Renal cortical epithelial cell (primary cell): ENCODE measurements around the gene FGFR2. TPM values are rescaled to one million over a fixed set of nuclear protein-coding genes. Genes with fewer than 3 reads are reported as not detected.

ENCODE experiments used
- DNase-seq: peaks from one replicate; pipeline ENCODE4 v3.0.0-alpha.2; 2011; ENCODE audit warnings: low read depth
- total RNA-seq: library from RNA; depleted of rRNA; stranded (reverse); fragments of >200 nt; gene quantifications from 2 replicates; pipeline ENCODE4 v1.2.3, GENCODE V29; 2014

The FGFR2 gene
- 4.7 and 50.3 TPM in 2 replicates for total RNA-seq

DNA sequence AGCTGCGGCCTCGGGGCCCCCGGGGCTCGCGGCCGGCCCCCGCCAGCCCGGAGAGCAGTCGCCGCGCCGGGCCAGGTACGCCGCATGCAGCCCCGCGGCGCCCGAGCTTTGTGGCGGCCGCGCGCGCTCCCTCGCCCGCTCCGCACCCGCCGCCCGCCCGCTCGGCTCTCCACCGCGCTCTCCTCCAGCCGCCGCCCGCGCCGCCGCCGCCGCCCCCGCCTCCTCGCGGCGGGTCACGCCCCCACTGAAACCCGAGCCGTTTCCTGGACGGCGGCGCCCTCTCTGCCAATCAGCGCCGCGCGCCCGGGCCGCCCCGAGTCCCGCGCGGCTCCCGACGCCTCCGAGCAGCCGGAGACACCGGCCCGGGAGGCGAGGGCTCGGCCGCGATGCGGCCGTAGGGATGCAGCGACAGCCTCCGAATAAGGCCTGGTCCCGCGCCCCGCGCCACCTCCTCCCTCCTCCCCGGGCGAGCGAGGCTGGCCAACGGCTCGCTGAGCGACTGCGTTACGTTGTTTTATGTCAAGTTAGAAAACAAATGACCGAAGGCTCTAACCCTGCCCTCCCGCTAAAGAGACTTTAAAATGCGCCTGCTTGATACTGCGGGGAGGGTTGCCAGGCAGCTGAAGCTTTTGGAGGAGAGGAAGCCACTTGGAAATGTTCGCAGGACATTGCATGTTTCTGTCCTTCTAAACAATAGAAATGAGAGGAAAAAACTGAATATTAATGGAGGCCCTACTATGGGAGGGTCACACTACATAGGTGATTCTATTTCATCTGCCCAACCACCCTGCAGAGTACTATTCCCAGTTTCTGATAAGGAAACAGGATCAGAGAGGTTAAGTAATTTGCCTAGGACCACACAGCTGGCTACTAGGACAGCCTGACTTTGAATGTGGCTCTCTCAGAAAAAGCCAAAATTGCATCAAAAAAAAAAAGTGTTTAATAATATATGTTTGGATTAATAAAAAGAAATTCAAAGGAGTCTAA, at the start of gene FGFR2:
Gene FGFR2 (minus strand): TSS at position 182 of the 987 bp plus-strand sequence. CDS start 4,627 bp downstream, outside the sequence.
- no peak for DNase-seq

- DNase-seq, result no peak
Measured at GRCh38 chr10:121647401-121647800, 49.2 kb upstream of the FGFR2 start.

DNA sequence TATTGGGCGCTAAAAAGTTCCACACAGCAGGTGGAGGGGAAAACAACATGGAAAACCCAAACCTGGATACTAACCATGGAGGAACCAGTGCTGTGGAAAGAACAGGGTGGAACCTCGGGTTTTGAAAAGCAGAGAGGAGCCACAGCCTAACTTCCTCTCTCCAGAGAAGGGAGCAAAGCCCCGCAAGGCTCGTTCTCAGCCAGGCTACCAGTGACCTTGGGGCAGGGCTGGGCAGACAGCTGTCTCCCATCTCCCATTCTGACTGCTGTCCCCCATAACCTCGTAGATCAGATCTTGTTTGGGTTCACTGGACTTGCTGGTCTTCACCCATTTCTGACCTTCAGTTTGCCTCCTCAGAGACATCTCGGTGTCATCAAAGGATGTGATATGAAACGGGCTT, 47.5 kb upstream of the FGFR2 start:
- no peak for DNase-seq

- DNase-seq, result no peak
Measured at GRCh38 chr10:121644501-121644900, 46.3 kb upstream of the FGFR2 start.

DNA sequence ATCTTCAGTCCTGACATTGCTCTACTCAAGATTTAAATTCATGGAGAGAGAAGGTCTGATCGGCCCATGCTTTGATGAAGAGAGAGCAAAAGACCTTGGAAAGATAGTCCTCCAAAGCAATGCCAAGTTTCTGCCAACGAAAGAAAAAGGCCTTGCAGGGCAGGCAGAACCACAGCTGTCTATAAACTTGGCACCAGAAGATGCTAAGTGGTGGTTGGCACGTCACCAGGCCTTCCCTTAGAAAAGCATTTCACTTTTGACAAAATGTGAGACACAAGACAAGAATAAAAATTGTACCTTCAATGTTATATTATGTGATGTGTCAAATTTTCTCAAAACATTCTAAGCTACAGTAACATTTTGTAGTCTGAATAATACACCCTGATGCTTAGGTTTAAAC, 42.0 kb upstream of the FGFR2 start:
- no peak for DNase-seq

DNA sequence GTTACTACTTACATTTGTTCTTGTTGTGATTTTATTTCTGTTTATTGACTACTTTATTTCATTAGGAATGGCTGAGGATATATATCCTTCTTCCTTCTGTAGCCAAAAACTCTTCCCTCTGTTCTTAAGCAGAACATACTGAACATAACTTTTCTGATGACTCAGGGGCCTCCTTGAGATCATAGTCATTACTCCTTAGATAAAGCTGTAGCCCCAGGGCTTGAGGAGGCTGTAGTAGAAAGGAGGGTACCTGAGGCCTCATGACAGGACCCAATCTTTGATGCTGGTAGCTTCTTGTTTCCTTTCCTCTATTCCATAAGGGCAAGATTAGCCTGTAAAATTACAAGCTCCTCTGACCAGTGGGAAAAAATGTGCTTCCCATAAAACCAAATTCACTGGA, 41.2 kb upstream of the FGFR2 start:
- DNase-seq, result no peak

- no peak for DNase-seq
Measured at GRCh38 chr10:121637437-121637836, 39.2 kb upstream of the FGFR2 start.

- DNase-seq, result no peak
Measured at GRCh38 chr10:121633056-121633455, 34.8 kb upstream of the FGFR2 start.

DNA sequence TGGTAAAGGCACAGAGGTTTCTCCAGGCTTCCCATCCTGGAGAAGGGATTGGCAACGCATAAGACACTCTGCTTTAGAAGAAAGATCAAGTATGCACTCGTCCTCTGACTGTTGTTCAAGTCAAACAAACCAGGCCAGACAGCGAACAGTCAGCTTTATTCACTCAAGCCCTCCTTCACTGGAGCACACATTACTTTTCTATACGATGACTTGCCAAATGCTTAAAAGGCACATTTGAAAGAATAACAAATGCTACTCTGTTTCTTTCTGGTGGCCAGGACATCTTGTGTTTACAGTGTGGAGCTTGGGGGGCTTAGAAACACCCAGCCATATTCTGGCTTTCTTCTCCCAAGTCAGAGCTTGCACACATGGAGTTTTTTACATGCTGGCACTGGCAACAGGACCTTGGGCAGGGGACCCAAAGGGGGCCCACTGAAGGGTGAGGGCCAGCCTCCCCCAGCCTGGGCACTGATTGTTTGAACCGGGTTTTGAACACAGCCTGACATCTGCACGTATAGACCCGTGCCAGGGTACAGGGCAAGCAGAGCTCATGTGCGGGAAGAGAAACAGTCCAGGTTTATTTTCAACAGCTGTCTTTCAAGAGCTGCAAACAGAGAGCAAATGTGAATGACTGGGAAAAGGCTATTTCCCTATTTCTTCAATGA, 33.3 kb upstream of the FGFR2 start:
- DNase-seq, result no peak

- DNase-seq, result no peak
Measured at GRCh38 chr10:121628859-121629258, 30.6 kb upstream of the FGFR2 start.

- DNase-seq, result no peak
Measured at GRCh38 chr10:121627876-121628581, 29.8 kb upstream of the FGFR2 start.

DNA sequence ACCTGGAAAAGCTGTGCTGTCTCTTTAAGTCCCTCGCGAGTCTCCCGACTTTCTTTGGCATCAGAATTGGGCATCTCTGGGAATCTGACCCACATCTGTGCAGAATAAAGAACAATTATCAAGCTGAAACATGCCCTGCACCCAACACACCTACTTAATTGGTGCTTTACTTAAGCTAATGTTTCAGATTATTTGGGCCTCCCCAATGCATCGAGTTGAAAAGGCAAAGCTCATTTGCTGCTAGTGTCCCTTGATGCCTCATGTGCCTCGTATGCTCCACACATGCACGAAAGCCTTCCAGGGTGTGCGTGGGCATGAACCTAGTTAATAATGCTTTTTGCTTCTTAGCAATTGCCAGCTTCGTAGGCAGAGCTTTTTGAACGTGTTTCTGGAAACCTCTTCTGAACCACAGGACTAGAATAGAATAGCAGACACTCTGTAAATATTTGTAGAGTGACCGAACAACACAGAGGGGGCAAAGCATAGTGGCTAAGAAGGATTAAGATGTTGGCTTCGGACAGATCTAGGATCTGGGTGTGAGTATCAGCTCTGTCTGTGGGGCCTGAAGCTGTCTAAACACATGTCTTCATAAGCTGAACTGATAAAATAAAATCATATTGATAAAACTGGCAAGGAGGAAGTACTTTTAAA, 26.7 kb upstream of the FGFR2 start:
- DNase-seq, result no peak

- DNase-seq, result no peak
Measured at GRCh38 chr10:121618906-121619305, 20.7 kb upstream of the FGFR2 start.

DNA sequence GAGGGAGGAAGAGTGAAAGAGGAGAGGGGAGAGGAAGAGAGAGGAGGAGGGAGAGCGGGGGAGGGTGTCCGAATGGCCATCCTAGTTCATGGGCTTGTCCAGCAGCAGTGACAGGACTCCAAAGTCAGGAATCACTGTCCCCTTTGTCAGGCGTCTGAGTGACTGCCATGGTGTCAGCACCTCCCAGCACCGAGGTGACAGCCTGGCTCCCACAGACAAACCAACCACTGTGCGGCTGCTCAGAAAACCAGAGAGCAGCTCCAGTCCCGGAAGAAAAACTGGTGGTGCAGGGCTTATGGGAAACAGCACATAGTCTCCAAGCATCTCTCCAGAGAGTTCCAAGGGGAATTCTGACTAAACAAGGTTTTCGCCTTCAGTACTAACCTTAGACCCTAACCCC, 18.9 kb upstream of the FGFR2 start:
- no peak for DNase-seq

DNA sequence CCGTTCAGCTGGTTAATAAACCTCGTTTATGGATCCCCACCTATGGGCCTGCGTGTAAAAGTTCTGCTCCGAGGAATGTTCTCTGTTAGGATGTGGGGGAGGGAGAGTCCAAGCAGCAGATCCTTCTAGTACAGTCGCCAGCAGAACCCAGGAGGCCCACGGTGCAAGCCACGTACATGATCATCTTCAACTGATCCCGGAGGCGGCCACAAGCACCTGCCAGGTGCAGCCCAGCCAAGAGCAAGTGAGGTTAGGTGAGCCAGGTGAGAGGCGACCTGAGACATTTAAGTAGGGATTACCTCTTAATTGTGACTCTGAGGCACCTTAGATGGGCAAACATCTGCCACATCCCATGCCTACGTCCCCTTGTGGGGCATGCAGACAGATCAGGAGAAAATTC, 18.0 kb upstream of the FGFR2 start:
- no peak for DNase-seq

GRCh38 chr10:121615836-121616235, 17.6 kb upstream of the FGFR2 start:
- DNase-seq, result no peak

- no peak for DNase-seq
Measured at GRCh38 chr10:121615435-121615793, 17.2 kb upstream of the FGFR2 start.

- DNase-seq, result no peak
Measured at GRCh38 chr10:121614613-121615434, 16.6 kb upstream of the FGFR2 start.

GRCh38 chr10:121613456-121613855, 15.2 kb upstream of the FGFR2 start:
- DNase-seq, result no peak

- no peak for DNase-seq
Measured at GRCh38 chr10:121611393-121612159, 13.3 kb upstream of the FGFR2 start.
